HepG2 (cell line): ENCODE results near the gene LATS2. TPM values are rescaled to one million over a fixed set of nuclear protein-coding genes. Genes with fewer than 3 reads are reported as not detected.

Experiments
- ATAC-seq: fragments of 200-7000 bp; cut with Tn5 transposase; 3 replicates; pipeline ENCODE4 v1.9.1; 2020; ENCODE audit warnings: mild to moderate bottlenecking, moderate library complexity
- BruUV-seq: library from RNA; stranded (reverse); fragments of 400-500 nt; replicated peaks from 2 replicates; lab custom pipeline; 2021; lab: Mats Ljungman, UMichigan
- CTCF ChIA-PET: fragments of 300-600 bp; formaldehyde crosslinking; extraction: SDS; loops from one replicate; lab custom pipeline; 2021; ENCODE audit warnings: low total read pairs, inconsistent platforms, low intra/inter-chr PET ratio; lab: Yijun Ruan, JAX
- POLR2A ChIA-PET: fragments of 350-600 bp; sonication (Branson Sonifier 250); formaldehyde crosslinking; loops from one replicate; lab custom pipeline; 2020; ENCODE audit warnings: antibody characterized with exemption, inconsistent platforms; lab: Yijun Ruan, JAX
- DNase-seq: peaks from one replicate; pipeline ENCODE4 v3.0.0-alpha.2; 2015; ENCODE audit warnings: low spot score
- FAIRE-seq: peaks from 3 replicates; lab custom pipeline; 2011; peaks lifted over from hg19 to GRCh38; lab: Jason Lieb, UNC
- H2AFZ ChIP-seq: one replicate; pipeline ENCODE4 v1.6.1; 2011; ENCODE audit warnings: low read length, inconsistent platforms
- H3K27ac ChIP-seq: fragments of 300-600 bp; 3 replicates; pipeline ENCODE4 v1.8.0; 2011; ENCODE audit warnings: mixed run types, mild to moderate bottlenecking, mixed read lengths, low read length, inconsistent platforms; ENCODE audit not compliant: insufficient read depth; ENCODE audit errors: extremely low read length
- H3K27me3 ChIP-seq, 2 experiments: fragments of 200-600 bp in 1 of 2; 2 replicates in 1 of 2; 3 replicates in 1 of 2; pipeline versions ENCODE4 v1.6.0 to v1.8.0; 2011; ENCODE audit warnings: low read length in 2 of 2, mild to moderate bottlenecking in 2 of 2, moderate library complexity in 2 of 2, inconsistent platforms in 1 of 2; ENCODE audit not compliant: insufficient read depth in 2 of 2, control insufficient read depth in 1 of 2
- H3K36me3 ChIP-seq, 2 experiments: fragments of 200-600 bp in 1 of 2; replicated peaks in 1 of 2; 2 replicates in 1 of 2; 3 replicates in 1 of 2; pipeline versions ENCODE4 v1.5.1 to v1.8.0; 2011; ENCODE audit warnings: low read length in 2 of 2, inconsistent platforms in 1 of 2; ENCODE audit not compliant: insufficient read depth in 2 of 2, control insufficient read depth in 1 of 2
- H3K4me1 ChIP-seq: 2 replicates; pipeline ENCODE4 v1.5.1; 2012; ENCODE audit warnings: low read length, inconsistent platforms; ENCODE audit not compliant: insufficient read depth
- H3K4me2 ChIP-seq: 2 replicates; pipeline ENCODE4 v1.6.0; 2011; ENCODE audit warnings: low read depth, low read length, inconsistent platforms
- H3K4me3 ChIP-seq, 3 experiments: fragments of 200-600 bp in 1 of 3; sonication (generic), shearing (Covaris generic) in 1 of 3; replicated peaks in 1 of 3; 2 replicates each; pipeline ENCODE4 v1.5.1; 2011 to 2016; ENCODE audit warnings: low read length in 3 of 3, inconsistent platforms in 2 of 3, low read depth in 2 of 3, mild to moderate bottlenecking in 2 of 3, control low read depth in 1 of 3, mixed read lengths in 1 of 3; ENCODE audit not compliant: insufficient read depth in 1 of 3
- H3K79me2 ChIP-seq: one replicate; pipeline ENCODE4 v1.6.1; 2011; ENCODE audit warnings: low read length, inconsistent platforms; ENCODE audit not compliant: insufficient read depth
- H3K9ac ChIP-seq: 2 replicates; pipeline ENCODE4 v1.6.0; 2011; ENCODE audit warnings: mild to moderate bottlenecking, low read depth, low read length, inconsistent platforms; ENCODE audit not compliant: insufficient read depth
- H3K9me3 ChIP-seq: 2 replicates; pipeline ENCODE4 v1.5.1; 2012; ENCODE audit warnings: mild to moderate bottlenecking, low read length
- H4K20me1 ChIP-seq: 2 replicates; pipeline ENCODE4 v1.6.0; 2011; ENCODE audit warnings: inconsistent platforms, mild to moderate bottlenecking, low read length, moderate library complexity; ENCODE audit not compliant: insufficient read depth
- AFF4 ChIP-seq: sonication (generic); formaldehyde crosslinking; IDR thresholded peaks from 2 replicates; pipeline ENCODE4 v1.4.0; 2020; ENCODE audit warnings: missing genetic modification reagents
- CSRNP1 ChIP-seq: sonication (generic); formaldehyde crosslinking; IDR thresholded peaks from 2 replicates; pipeline ENCODE4 v1.8.1; 2023; ENCODE audit warnings: mild to moderate bottlenecking, missing genetic modification reagents
- DNMT1 ChIP-seq: sonication (generic); formaldehyde crosslinking; IDR thresholded peaks from 2 replicates; pipeline ENCODE4 v1.5.1; 2020; ENCODE audit warnings: mild to moderate bottlenecking, missing genetic modification reagents
- EEA1 ChIP-seq: sonication (generic); formaldehyde crosslinking; IDR thresholded peaks from 2 replicates; pipeline ENCODE4 v1.5.1; 2020; ENCODE audit warnings: mild to moderate bottlenecking, missing genetic modification reagents, borderline replicate concordance
- FOXJ3 ChIP-seq: sonication (generic); formaldehyde crosslinking; IDR thresholded peaks from 2 replicates; pipeline ENCODE4 v1.4.0; 2020; ENCODE audit warnings: missing genetic modification reagents, mild to moderate bottlenecking, borderline replicate concordance
- GABPA ChIP-seq, 2 experiments: IDR thresholded peaks; 2 replicates each; pipeline ENCODE4 v1.6.1; 2011 to 2016; ENCODE audit warnings: low read depth in 2 of 2, low read length in 1 of 2, missing biosample characterization in 1 of 2, missing genetic modification characterization in 1 of 2
- MTA1 ChIP-seq: sonication (generic); formaldehyde crosslinking; IDR thresholded peaks from 2 replicates; pipeline ENCODE4 v1.4.0; 2020; ENCODE audit warnings: missing genetic modification reagents, mild to moderate bottlenecking, borderline replicate concordance
- NRL ChIP-seq: sonication (generic); formaldehyde crosslinking; IDR thresholded peaks from 2 replicates; pipeline ENCODE4 v1.5.0; 2020; ENCODE audit warnings: missing genetic modification reagents, mild to moderate bottlenecking, moderate library complexity, borderline replicate concordance
- PHF8 ChIP-seq: sonication (generic); formaldehyde crosslinking; IDR thresholded peaks from 2 replicates; pipeline ENCODE4 v1.5.0; 2020; ENCODE audit warnings: missing genetic modification reagents
- SMC3 ChIP-seq: IDR thresholded peaks from 2 replicates; pipeline ENCODE4 v1.6.1; 2011; ENCODE audit warnings: low read length, improper control_type of control experiment
- TIGD3 ChIP-seq: sonication (generic); formaldehyde crosslinking; IDR thresholded peaks from 2 replicates; pipeline ENCODE4 v1.5.1; 2020; ENCODE audit warnings: mild to moderate bottlenecking, missing genetic modification reagents, borderline replicate concordance
- YEATS4 ChIP-seq: sonication (generic); formaldehyde crosslinking; IDR thresholded peaks from 2 replicates; pipeline ENCODE4 v1.4.0; 2020; ENCODE audit warnings: missing genetic modification reagents, borderline replicate concordance
- ZNF33A ChIP-seq: sonication (generic); formaldehyde crosslinking; IDR thresholded peaks from 2 replicates; pipeline ENCODE4 v1.5.1; 2020; ENCODE audit warnings: missing genetic modification reagents, mild to moderate bottlenecking, moderate library complexity, borderline replicate concordance
- ZNF354B ChIP-seq: sonication (generic); formaldehyde crosslinking; IDR thresholded peaks from 2 replicates; pipeline ENCODE4 v1.8.0; 2022; ENCODE audit warnings: mild to moderate bottlenecking, missing genetic modification reagents
- ZNF468 ChIP-seq: sonication (generic); formaldehyde crosslinking; IDR thresholded peaks from 2 replicates; pipeline ENCODE4 v1.8.0; 2022; ENCODE audit warnings: mild to moderate bottlenecking, moderate library complexity, missing genetic modification reagents
- ZNF674 ChIP-seq: sonication (generic); formaldehyde crosslinking; IDR thresholded peaks from 2 replicates; pipeline ENCODE4 v1.5.0; 2020; ENCODE audit warnings: low read depth, mild to moderate bottlenecking, missing genetic modification reagents
- WGBS: methylation state at CpG from one replicate; pipeline ENCODE4 v1.1.6; 2017; ENCODE audit warnings: low lambda C conversion rate; 5-methylcytosine and 5-hydroxymethylcytosine counted together
- in situ Hi-C: cut with HindIII; loops from 2 replicates; pipeline ENCODE4 v1.10.0; 2017; ENCODE audit warnings: low pct_unique_long_range_greater_than_20kb; ENCODE audit not compliant: extremely low pct_ligation_motif_present
- intact Hi-C: fragments of 100-400 bp; cut with micrococcal nuclease; formaldehyde crosslinking; loops from one replicate; pipeline ENCODE4 v1.10.0; 2022; ENCODE audit not compliant: unreplicated experiment
- polyA plus RNA-seq, 8 experiments: library from polyadenylated mRNA; depleted of rRNA in 3 of 8; stranded (reverse) in 7 of 8; unstranded in 1 of 8; fragments of >200 nt; fragmentation: Illumina TruSeq in 4 of 8; extraction: Trizol in 4 of 8; gene quantifications; 2 replicates each; pipeline versions ENCODE4 v1.2.1 to v1.2.3, GENCODE V29; 2011 to 2016; ENCODE audit warnings: low read depth in 4 of 8, missing spikeins in 1 of 8, mixed read lengths in 1 of 8; ENCODE audit not compliant: insufficient read depth in 1 of 8
- total RNA-seq, 5 experiments: library from RNA; depleted of rRNA; stranded (reverse); fragments of >200 nt; fragmentation: Illumina TruSeq; extraction: Trizol; gene quantifications; 2 replicates each; pipeline ENCODE4 v1.2.3, GENCODE V29; 2016; ENCODE audit warnings: low read depth in 1 of 5

LATS2 gene
- total and polyA plus RNA-seq, 2 of the 13 experiments (the other 11 are each of a cell fraction or from before 2014, with no cell fraction given), result 7.3 to 8.5 TPM

- no peak for TF ChIP-seq CSRNP1
- TF ChIP-seq FOXJ3 (CRISPR knock-in tag), result no peak
- TF ChIP-seq ZNF33A (CRISPR knock-in tag), result no peak
- TF ChIP-seq YEATS4, result no peak
These were observed 68.2 kb downstream of the LATS2 start (continued) for GRCh38 chr13:20993211-20993610.

- in situ Hi-C loops (no loop called here), intact Hi-C loops (no loop called here)
- Histone ChIP-seq H3K9ac (no peak overlapping the region), H3K4me2 (no peak overlapping the region), H3K4me1 (no peaks in the 10 kb centered on the region), H3K27me3 (no peaks in the 10 kb centered on the region), H3K27ac (no peak overlapping the region), H3K79me2 (peaks cover 20% of the 10 kb centered on the region), H4K20me1 (no peaks in the 10 kb centered on the region), H2AFZ (no peak overlapping the region), H3K4me3 (no peak overlapping the region), H3K36me3 (peaks cover 21 to 58% of the 10 kb centered on the region in 2 experiments), H3K9me3 (no peaks in the 10 kb centered on the region)
- FAIRE-seq (no peak), DNase-seq (no peak), ATAC-seq (no peak)
- POLR2A ChIA-PET, result interaction anchor here (0.7 kb wide), 1 partner anchor 22 kb away, joined by 3 read pairs; no protein-coding TSS in a partner anchor
- BruUV-seq, result no TSS peak
- CTCF ChIA-PET, result no interaction called here
- WGBS, result 98% methylated on average over 17 of the region's 17 CpGs
- no peak for TF ChIP-seq AFF4 (CRISPR knock-in tag)
- TF ChIP-seq PHF8, result no peak
- TF ChIP-seq ZNF674 (CRISPR knock-in tag), result no peak
- no peak for TF ChIP-seq GABPA (IDR thresholded peaks at IDR 0.05; ENCODE audit: low read depth, low read length)
- no peak for TF ChIP-seq GABPA (CRISPR knock-in tag; IDR thresholded peaks at IDR 0.05; ENCODE audit: low read depth)
- no peak for TF ChIP-seq TIGD3 (CRISPR knock-in tag)
- no peak for TF ChIP-seq SMC3
- no peak for TF ChIP-seq ZNF468 (CRISPR knock-in tag)
- TF ChIP-seq DNMT1 (CRISPR knock-in tag), result no peak
- no peak for TF ChIP-seq ZNF354B
- no peak for TF ChIP-seq EEA1 (CRISPR knock-in tag)
- TF ChIP-seq NRL (CRISPR knock-in tag), result no peak
- no peak for TF ChIP-seq MTA1 (CRISPR knock-in tag)
These were observed 69.5 kb downstream of the LATS2 start for GRCh38 chr13:20991741-20992520.
